NCI-H460 (cell line): ENCODE data around the gene COL4A1. TPM values are rescaled to one million over a fixed set of nuclear protein-coding genes. Genes with fewer than 3 reads are reported as not detected.

Experiments used
- DNase-seq: peaks from one replicate; pipeline ENCODE4 v3.0.0-alpha.2; 2016; ENCODE audit warnings: low read depth; ENCODE audit errors: extremely low read depth
- total RNA-seq: library from RNA; depleted of rRNA; stranded (reverse); fragments of >200 nt; shearing (Covaris generic); gene quantifications from 2 replicates; pipeline ENCODE4 v1.2.3, GENCODE V29; 2014

The COL4A1 gene
- total RNA-seq, 1 experiment from 2014 or later: 7.3 TPM

DNA sequence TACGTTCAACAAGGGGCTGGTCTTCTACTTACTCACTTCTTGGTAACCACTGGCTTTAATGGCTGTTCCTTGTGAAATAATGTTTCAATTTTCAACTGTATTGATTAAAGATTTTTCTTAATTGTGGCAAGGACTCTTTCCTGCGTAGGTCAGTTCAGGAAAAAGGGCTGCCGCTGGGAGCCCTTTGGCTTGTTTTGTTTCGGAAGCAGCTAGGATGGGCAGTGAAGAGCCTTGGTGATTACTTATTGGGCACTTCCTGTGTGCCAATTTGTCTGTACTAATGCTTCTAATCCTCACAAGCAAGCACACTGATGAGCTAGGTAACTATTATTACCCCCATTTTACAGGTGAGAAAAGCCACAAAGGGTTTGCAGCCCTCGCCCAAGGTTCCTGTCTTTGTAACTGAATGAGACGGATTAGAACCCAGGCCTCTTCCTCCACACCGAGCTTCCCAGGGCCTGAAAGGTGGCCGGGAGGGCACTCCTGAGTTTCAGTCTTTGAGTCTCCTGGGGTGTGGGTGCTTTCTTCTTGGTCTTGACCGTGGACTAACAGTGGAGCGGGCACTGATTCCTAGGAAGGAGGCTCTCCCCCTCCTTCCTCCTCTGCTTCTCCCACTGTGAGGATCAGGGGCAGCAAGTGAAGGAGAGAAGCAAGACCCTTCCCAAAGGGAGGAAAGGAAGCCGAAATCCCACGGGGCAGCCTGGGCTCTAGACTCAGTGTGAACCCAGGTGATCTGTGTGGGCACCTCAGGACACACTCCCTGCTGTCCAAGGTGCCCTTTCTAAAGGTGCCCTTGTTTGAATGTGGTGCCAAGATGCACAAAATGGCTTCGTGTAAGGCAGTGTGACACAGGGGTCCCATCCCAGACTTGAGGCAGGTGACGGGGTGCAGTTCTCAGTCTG, 3.8 kb upstream of the COL4A1 start:
- DNase-seq: no peak

DNA sequence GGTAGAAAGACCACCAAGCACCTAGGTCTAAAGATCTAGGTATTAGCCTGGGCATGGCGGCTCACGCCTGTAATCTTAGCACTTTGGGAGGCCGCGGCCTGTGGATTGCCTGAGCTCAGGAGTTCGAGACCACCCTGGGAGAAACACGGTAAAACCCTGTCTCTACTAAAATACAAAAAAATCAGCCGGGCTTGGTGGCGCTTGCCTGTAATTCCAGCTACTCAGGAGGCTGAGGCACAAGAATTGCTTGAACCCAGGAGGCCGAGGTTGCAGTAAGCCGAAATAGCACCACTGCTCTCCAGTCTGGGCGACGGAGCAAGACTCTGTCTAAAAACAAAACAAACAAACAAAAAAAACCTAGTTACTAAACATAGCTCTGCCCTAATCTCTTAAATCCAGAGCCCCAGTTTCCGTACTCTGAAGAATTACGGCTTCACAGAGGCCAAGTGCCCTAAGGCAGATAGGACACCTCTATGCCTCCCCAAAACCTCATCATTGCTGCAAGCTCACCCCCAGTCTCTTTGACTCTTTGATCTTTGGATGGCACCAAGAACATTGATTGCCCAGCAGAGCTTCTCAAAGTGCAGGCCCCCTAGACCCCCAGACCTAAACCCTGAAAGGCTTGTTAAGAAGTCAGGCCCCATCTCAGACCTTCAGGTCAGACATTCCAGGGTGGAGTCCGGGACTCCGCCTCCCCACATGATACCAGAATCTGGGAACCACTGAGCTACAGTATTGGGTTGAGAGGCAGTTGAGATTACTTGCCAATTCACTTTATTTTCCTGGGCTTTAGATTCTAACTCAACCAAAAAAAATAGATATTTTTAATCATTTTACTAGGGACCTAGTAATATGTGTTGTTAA, 2.9 kb upstream of the COL4A1 start:
- no peak for DNase-seq

DNA sequence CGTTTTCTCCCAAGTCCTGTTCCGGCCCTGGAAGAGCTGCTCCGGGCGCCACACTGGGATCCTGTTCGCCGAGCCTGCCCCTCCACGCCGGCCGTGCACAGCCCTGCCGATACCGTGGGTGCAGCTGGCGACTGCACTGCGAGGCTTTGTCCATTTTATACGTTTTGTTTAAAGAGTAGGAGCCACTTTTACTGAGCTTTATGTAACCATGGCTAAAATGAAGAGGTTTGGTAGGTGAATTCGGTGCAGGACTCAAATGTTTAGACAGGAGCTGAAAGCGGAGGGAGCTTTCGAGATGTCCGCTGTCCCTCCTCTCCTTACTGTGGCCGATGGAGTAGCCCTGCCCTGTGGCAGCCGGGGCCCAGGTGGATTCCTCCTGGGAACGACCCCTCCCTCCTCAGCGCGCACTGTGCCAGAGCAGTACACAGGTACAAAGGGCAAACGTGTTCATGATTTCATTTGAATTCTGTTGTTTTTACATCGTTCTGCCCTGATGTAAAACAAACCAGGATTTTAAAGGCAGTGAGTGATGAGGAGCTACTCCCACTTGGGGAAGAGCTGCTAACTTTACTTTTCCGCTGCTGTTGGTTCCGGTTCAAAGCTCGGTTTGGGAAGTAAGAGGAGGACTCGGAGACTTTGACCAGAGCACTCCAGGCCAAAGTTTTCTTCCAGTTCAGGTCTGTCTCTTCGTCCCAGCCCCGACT, 1.9 kb upstream of the COL4A1 start:
- no peak for DNase-seq

DNA sequence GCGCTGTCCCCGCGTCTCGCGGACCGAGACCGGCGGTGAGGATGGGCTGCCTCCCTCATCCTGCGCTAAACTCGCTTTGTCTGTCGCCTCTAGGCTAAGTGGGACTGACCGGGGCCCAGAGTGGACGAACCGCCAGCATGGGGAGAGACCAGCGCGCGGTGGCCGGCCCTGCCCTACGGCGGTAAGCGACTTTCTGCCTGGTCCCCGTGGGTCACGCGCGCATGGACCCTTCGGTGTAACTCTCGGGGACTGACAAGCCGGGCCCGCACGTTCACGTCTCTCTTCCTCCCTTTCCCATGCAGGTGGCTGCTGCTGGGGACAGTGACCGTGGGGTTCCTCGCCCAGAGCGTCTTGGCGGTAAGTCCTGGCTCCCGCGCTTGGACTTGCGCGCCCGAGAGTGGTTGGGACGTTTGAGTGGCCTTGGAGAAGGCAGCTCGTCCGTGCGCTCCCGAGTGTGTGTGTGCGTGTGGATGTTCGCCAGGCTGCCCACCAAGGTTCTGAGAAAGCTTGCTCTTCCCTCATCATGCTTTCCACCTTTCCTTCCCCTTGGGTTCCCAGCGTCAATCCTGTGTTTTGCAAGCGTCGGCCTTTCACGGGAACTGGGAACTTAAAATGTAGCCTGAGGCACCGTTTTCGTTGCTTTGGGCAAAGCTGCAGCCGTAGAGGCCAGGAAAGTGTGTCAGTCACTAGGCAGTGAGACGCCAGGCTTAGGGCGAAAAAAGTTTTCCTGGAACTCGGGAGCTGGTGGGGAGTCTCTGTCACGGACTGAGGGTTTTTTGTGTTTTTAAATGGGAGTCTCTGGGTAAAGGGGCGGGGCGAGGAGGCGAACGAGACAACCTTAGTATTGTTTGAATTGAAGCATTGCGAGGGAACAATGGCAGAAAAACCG, 1.1 kb upstream of the COL4A1 start:
- no peak for DNase-seq

DNA sequence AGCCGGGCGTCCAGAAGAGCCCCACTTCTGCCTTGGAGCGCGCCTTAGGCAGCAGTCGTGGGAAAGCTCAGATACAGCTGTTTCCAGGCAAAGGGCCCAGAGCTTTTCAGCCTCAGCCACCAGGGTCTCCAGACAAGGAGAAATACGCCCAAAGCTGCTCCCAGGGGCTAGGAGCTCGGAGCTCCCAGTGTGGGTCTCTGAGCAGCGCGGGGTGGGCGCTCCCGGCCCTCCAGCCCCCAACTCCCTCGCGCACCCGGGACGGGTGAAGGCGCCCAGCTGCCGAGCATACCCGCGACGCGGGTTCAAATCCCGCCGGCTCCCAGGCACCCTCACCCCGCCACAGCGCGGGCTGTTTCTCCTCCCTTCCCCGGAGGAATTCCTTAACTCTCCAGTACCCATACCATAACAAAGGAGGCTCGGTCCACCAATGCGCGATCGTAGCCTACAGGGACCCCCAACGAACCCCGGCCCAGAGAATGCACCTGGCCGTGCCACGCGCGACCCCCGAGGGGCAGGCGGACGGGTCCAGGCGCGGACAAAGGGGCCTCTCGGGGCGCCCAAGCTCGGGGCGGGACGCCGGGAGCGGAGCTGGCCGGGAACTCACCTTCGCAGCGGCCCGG, 507 bp downstream of the COL4A1 start:
- no peak for DNase-seq

DNA sequence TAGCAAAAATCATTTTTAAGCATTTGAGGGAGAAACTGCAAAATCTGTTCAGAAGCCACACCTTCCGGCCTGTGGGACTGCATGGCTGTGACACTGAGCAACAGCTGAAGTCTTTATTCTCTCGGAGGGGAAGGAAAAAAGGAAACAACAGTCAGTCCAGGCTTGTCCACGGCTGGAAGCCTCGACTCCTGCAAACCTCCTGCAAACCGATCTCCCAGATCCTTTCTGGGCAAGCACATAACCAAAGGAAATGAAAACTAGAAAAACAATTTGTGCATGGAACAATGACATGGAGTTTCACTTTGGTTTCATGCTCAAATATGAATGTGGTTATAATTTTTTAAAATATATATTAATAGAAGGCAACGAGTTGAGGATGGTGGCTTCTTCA, 1.0 kb downstream of the COL4A1 start:
- no peak for DNase-seq

DNA sequence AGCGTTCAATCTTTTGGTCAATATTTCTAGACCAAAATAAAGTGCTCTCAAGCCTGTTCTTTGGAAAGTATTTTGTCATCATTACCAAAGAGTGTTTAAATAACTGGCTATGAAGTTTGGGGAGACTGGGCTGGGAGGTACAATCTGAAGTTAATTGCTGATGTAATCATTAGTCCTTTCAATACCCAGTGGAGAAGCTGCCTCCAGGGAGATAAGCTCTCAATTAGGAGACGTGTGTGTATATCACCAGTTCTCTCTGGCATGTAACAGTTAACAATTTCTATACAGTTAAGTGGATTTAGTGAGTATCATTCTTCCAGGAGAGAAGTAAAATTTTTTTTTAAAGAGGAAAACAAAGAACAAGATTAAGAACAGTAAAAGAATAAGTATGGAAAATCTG, 1.4 kb downstream of the COL4A1 start:
- no peak for DNase-seq

DNA sequence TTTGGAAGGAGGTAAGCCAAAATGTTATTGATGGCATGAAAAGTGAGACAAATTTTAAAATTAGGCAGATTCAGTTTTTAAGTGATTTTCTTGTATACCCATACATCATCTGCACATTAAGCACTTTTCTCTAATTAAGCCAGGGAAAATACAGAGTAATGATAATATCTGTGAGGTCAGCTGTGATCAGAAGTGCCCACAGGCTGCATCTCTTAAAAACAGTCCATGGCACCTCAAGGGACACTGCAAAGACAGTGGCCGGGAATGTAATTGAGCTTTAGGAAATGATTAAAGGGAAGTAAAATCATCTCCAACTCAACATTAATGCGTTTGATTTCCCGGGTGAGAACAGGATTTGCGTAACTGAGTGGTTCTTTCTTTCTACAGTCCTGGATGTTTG, 2.0 kb downstream of the COL4A1 start:
- no peak for DNase-seq

DNA sequence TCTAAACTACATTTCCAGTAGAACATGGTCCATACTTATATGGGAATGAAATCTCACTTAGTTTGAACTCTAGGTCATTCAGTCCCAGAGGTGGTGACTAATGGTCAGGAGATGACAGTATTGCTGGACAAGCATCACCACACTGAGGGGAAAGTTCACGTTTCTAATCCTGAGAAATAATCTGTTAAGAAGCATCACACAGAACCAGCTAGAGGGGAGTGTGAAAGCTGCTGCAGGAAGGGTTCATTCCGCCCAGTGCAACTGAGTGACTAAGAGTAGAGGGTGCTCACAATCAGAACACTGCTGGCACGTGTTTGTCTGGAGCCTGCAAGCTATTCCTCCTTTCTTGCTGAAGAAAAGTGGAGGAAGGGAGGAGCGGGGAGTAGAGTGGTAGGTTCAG, 2.7 kb downstream of the COL4A1 start:
- no peak for DNase-seq

DNA sequence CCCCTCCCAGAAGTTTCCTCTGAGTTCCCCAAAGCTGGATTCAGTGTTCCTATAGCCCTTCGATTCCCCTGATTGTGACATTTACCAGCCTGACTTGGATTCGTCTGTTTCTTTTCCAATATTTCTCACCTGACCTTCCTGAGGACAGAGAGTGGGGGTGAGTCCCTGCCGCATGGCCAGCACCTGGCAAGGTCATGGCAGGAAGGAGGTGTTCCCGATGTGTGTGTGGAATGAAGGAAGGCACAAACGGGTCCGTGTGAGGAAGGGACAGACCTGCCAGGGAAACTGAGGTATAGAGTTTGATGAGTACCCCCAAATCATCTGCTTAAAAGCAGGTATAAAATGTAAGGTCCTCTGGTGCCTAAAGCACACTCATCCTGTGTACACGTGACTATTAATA, 3.3 kb downstream of the COL4A1 start:
- DNase-seq: no peak

DNA sequence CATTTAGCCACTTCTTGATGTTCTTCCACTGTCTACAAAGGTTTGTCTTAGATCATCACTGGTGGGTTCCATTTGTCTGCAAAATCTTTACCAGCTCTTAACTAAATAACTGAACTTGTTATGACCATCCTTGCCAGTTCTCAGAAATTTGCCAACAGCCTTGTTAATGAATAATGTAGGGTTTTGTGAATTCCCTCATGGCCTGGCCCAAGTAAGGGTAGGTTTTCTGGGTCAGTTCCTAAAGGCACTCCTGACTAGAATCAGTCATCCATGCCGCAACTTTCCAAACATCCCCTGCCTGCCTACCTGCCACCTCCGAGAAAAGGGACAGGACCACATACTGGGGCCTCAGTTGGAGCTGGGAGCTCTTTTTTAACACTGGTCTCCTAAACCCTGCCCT, 4.0 kb downstream of the COL4A1 start:
- DNase-seq: no peak

DNA sequence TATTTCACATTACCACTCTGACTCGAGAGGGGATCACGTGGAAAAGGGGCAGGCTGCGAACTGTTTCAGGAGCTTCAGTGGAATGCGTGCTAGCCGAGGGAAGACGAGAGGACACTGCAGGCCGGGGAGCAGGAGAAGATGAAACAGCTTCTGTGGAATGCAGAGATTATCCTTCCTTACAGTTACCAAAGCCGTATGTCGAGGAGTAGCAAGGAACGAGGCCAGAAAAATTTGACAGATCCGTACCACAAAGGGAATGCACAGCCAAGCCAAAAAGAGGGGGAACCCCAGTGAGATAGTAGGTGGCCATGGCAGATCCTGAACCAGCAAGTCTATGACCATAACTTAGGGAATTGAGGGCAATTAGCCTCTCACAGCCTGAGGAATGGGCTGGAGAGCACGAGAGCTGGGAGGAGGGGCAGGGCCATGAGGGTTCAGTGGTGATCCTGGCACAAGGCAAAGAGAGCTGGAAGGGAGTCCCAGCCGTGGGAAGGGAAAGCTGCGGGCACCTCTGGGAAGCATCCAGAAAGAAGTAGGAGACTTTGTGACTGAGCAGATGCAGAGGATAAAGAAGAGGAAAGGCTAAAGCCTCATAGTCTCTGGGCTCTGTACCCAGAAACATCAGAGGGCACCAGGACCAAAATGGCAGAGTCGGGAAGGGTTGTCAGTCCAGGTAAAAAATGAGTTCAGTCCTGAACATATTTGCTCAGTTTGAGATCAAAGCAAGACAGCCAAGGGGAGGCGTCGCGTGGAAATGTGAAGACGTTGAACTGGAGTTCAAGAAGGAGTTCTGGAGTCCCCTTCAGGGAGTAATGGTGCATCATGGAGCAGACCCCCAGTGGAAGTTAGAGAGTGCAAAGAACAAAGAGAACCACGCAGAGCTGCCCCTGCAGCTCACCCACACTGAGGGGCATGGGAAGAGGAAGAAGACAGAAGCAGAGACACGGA, 5.1 kb downstream of the COL4A1 start:
- no peak for DNase-seq

DNA sequence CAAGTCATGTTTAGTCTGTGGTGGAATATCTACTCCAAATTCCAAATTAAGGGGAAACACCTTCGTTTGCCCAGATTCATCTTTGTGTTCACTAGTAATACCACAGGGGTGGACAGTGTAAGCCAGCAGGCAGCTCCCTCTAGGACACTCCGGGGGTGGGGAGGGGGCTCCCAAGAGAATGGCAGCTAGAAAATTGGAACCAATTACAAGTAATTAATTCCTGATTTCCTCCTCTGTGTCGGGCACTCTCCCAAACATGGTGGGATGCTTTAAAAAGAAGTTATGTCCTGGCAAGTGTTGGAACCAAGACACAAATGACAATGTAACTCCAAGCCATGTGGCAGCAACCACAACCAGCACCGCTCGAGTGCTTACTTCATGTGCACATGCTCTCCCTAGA, 5.9 kb downstream of the COL4A1 start:
- no peak for DNase-seq

DNA sequence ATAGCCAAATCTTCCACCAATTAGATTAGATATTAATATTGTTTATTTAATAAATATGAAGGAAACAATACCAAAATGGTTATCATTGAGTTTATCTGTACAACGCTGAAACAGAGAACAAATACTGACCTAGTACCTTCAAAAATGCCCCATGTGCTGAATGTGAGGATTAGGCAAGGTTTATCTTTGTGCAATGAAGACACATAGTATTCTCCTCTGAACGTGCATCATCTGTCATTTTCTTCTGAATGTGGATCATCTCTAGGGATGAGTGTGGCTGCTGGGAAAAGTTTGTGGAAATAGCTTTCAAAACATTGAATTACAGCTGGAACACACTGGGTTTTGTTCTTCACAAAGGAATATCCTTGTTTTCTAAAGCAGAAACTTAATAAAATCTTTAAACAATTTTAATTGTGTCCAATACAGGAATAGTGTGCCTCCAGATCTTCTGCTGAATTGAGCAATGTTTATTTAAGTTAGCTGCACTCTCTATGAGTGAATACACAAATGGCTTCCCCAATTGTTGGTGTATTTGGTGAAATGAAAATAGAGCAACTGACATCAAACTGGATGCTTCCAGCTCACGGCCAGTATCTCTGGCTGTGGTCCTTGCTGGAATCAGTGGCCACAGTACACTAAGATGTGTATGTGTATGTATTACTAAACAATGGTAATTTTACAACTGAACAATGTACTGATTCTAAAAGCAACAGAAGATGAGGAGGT, 6.7 kb downstream of the COL4A1 start:
- DNase-seq: no peak

DNA sequence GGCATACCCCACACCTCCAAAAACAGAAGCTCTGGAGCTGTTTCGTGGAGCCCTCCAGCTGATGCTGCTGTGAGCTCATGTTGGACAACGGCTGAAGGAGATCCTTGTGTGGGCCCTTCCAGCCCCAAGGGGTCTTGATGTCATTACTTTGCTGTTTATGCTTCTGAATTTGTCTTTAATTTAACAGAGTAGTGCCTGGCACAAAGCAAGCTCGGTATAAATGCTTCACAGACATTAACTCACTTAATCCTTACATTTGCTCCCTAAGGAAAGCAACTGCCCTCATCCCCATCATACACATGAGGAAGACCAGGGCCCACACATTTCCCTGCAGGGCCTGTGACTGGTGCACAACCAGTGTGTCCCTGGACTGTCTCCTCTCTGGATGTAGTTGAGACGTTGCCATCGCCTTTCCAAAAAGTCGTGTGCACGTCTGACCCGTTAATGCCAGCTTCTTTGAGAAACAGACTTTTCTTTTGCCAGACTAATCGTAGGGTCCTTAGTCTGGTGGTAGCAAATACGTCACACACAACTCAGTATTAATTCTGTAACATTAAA, 7.6 kb downstream of the COL4A1 start:
- DNase-seq: no peak

DNA sequence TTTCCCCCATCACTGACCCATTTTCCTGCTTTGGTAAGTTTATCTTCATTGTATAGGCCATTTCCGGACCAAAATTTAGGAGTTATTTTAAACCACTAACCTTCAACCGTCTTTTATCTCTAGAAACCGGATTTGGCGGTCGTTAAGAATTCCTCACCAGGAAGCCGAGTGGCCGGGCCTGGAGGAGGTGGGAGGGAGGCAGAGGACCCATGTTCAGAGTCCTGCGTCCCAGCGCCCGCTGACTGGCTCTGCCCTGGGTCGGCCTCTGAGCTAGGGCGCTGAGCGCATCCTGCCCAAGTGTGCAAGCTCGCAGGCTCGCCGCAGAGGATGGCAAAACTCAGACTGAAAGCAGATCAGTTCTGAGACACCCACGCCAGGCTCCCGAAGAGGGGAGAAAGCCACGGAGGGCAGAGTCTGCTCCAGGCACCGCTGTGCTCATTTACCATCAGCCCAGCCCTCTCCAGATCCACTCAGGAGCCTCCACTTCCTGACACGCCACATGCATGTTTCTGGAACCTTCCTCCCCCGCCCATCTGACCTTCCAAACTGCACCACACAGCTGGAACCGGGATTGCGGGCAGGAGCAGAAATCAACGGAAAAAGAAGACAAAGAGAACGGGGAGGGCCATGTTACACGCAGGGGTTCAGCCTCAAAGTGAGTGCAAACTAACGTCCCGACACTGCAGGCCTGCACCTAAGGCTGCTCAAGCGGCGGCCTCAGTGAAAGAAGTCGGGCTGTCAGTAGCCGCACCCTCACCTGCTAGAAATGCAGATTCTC, 8.3 kb downstream of the COL4A1 start:
- DNase-seq: no peak
